Measurements from ENCODE around the gene APOA4. TPM values are rescaled to one million over a fixed set of nuclear protein-coding genes. Genes with fewer than 3 reads are reported as not detected.

The APOA4 gene
- total and polyA plus RNA-seq, 9 of the 15 experiments (the other 6 are each of a cell fraction or from before 2014, with no cell fraction given), result 0.07 TPM; not detected in 8

DNA sequence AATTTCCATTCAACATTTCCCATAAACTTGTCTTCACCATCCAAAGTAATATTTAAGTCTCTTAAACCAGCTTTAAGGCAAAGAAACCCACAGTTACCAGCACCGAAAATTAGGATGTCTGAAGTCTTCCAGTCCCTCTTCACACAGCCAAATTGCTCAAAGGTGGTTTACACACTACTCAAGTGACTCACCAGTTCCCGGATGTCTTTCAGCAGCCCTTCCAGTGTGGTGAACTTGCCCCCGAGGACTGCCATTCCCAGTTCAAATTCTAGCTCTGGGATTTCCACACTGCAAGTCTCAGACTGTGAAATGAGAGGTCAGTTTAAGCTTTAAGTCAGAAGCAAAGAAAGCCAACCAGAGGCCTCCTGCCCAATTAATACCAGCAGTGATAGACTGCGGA, 40.4 kb downstream of the APOA4 start:
- Histone ChIP-seq H3K9ac (ENCODE audit: insufficient read depth in 1 of 2, low read depth in 2 of 2, low read length in 2 of 2) (no peak overlapping the region), H3K27ac (ENCODE audit: extremely low read depth, low read depth, low read length) (no peak overlapping the region), H4K20me1 (replicated peaks; ENCODE audit: control insufficient read depth, insufficient read depth, low read length) (no peaks in the 10 kb centered on the region), H3K4me2 (ENCODE audit: insufficient read depth, low read length) (no peak overlapping the region), H3K79me2 (ENCODE audit: control insufficient read depth, insufficient read depth, low read length) (peaks cover 21% of the 10 kb centered on the region), H3K4me3 (no peak overlapping the region), H3K36me3 (ENCODE audit: control insufficient read depth, insufficient read depth, low read length) (peaks cover 89% of the 10 kb centered on the region), H3K4me1 (replicated peaks in 1 of 2; ENCODE audit: control insufficient read depth in 2 of 2, insufficient read depth in 2 of 2, low read length in 2 of 2) (peaks cover 0 to 15% of the 10 kb centered on the region in 2 experiments; a peak in 2 of 5 replicates), H2AFZ (ENCODE audit: low read depth, low read length) (no peak overlapping the region), H3K27me3 (ENCODE audit: control insufficient read depth in 2 of 2, insufficient read depth in 2 of 2, low read length in 2 of 2) (no peaks in the 10 kb centered on the region), H3K9me1 (ENCODE audit: control insufficient read depth, insufficient read depth, low read length) (no peaks in the 10 kb centered on the region), H3K9me3 (replicated peaks; ENCODE audit: control insufficient read depth, insufficient read depth, low read depth, low read length) (no peaks in the 10 kb centered on the region)
- DNase-seq (ENCODE audit: extremely low read depth in 1 of 4, low spot score in 3 of 4) (no peak), ATAC-seq (no peak), FAIRE-seq (no peak)
- CTCF ChIA-PET (ENCODE audit: low intra/inter-chr PET ratio), result no interaction called here
- TF ChIP-seq CTBP1 (IDR thresholded peaks at IDR 0.05; ENCODE audit: borderline replicate concordance) (no peak), MEIS2 (IDR thresholded peaks at IDR 0.05; ENCODE audit: partially characterized antibody) (no peak), CREB3L1 (IDR thresholded peaks at IDR 0.05; ENCODE audit: borderline replicate concordance, low read depth) (no peak), XRCC3 (IDR thresholded peaks at IDR 0.05) (no peak), XRCC5 (IDR thresholded peaks at IDR 0.05; ENCODE audit: low read depth, low read length) (no peak), FOXK2 (conservative IDR thresholded peaks at IDR 0.05 in 1 of 2, IDR thresholded peaks at IDR 0.05 in 1 of 2; ENCODE audit: low read depth in 2 of 2) (no peak), LARP7 (IDR thresholded peaks at IDR 0.05) (no peak)
- TF ChIP-seq, protein P1, sequence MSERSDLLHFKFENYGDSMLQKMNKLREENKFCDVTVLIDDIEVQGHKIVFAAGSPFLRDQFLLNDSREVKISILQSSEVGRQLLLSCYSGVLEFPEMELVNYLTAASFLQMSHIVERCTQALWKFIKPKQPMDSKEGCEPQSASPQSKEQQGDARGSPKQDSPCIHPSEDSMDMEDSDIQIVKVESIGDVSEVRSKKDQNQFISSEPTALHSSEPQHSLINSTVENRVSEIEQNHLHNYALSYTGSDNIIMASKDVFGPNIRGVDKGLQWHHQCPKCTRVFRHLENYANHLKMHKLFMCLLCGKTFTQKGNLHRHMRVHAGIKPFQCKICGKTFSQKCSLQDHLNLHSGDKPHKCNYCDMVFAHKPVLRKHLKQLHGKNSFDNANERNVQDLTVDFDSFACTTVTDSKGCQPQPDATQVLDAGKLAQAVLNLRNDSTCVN (CRISPR knock-in tag; IDR thresholded peaks at IDR 0.05), result no peak
- POLR2A ChIA-PET, result interaction anchor here (0.5 to 1.5 kb wide), 3 partner anchors 9 to 40 kb away, joined by 3 read pairs; no protein-coding TSS in a partner anchor
- in situ Hi-C loops (cut with MboI) (no loop called here), intact Hi-C loops (cut with micrococcal nuclease) (no loop called here)
- no TSS peak for BruUV-seq (replicated peaks)
- WGBS (ENCODE audit: insufficient coverage, low coverage, missing lambda C conversion rate), result 89% methylated on average over 4 of the region's 4 CpGs
